ENCODE results near the gene UCP3.

DNA sequence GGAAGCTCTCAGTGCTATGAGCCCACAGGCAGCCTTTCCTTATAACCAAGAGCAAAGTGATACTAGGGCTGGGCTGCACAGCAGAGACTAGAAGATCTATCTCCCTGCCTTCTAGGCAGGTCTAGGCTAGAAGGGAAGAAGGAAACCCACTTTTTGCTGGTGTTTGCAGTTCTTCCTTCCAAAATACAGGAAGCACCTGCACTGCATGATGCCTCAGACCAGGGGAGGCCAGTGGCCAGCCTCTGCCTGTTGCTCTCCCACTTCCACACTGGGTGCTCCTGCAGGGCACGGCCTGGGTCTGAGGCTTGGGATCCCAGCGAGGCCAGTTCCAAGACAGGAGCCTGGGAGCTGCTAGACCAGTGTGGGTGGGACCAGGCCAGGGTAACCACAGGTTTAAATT, 6.0 kb upstream of the UCP3 start:
- TF ChIP-seq, protein P1, sequence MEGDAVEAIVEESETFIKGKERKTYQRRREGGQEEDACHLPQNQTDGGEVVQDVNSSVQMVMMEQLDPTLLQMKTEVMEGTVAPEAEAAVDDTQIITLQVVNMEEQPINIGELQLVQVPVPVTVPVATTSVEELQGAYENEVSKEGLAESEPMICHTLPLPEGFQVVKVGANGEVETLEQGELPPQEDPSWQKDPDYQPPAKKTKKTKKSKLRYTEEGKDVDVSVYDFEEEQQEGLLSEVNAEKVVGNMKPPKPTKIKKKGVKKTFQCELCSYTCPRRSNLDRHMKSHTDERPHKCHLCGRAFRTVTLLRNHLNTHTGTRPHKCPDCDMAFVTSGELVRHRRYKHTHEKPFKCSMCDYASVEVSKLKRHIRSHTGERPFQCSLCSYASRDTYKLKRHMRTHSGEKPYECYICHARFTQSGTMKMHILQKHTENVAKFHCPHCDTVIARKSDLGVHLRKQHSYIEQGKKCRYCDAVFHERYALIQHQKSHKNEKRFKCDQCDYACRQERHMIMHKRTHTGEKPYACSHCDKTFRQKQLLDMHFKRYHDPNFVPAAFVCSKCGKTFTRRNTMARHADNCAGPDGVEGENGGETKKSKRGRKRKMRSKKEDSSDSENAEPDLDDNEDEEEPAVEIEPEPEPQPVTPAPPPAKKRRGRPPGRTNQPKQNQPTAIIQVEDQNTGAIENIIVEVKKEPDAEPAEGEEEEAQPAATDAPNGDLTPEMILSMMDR (IDR thresholded peaks at IDR 0.05): no peak
- no peak for TF ChIP-seq POLR2A (IDR thresholded peaks at IDR 0.05)

Data from breast epithelium (tissue), 3 donors.